GM19240 (cell line): ENCODE results near the gene APBA1.

Experiments used
- DNase-seq: peaks from one replicate; pipeline ENCODE4 v3.0.0; 2011; ENCODE audit warnings: low spot score; ENCODE audit not compliant: insufficient read length

APBA1 gene

GRCh38 chr9:69657269-69657668, 14.9 kb downstream of the APBA1 start:
- no peak for DNase-seq

DNA sequence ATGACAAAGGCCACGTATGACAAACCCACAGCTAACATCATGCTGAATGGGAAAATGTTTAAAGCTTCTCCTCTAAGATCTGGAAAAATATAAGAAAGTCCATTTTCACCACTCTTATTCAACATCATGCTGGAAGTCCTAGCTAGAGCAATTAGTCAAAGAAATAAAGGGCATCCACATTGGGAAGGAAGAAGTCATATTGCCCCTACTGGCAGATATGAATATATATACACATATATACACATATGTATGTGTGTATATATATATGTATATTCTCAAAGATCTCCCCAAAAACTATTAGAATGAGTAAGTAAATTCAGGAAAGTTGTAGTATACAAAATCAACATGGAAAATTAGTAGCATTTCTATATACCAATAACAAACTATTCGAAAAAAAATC, 17.1 kb downstream of the APBA1 start:
- no peak for DNase-seq

DNA sequence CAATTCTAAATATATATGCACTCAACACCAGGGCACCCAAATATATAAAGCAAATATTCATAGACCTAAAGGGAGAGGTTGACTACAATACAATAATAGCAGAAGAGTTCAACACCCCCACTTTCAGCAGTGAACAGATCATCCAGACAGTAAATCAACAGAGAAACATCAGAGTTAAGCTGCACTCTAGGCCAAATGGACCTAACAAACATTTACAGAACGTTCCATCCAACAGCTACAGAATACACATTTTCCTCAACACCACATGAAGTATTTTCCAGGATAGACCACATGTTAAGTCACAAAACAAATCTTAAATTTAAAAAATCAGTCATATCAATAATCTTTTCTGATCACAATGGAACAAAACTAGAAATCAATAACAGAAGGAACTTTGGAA, 18.9 kb downstream of the APBA1 start:
- DNase-seq = no peak

DNA sequence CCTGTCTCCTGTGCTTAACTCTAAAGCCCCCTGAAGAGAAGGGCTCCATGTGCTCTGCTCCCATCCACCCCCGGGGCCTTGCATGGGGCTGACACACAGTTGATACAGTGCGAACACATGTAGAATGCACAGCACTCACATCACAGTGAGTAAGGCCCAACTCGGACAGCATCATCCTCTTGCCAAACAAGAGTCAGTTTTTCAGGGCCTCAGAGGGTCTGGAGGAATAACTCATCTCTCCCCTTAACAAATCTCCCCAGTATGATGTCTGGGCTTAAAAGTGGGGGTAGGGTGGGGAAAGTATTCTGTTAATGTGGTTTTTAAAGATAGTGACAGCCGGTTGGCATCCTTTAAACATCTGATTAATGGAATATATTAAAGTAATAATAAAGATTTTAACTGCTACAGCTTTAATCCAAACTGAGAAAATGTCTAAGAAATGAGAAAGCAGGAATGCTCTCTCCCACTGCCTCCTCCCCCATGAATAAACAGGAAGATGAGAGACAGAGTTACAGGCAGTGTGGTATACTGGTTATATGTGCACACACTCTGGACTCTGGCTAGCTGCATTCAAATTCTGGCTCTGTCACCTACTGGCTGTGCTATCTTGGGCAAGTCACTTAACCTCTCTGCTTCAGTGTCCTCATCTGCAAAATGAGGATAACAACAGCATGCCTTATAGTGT, 22.5 kb downstream of the APBA1 start:
- no peak for DNase-seq

DNA sequence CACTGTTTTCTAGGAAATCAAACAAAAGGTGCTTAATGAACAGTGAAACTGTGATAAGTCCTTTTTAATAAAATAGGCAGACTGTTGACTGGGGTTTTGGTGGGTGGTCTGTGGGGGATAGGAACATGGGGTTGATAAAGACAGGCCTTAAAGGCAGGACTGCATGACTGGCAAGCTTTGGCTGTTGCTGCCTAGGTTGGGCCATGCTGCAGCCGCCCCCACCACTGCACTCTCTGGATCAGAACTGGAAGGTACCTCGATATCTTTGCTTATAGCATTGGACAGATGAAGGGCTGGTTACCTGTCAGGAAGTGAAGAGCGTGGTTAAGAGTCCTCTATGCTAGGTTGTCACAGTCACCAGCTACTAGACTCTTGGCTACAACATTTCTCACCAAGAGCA, 24.4 kb downstream of the APBA1 start:
- DNase-seq = no peak

GRCh38 chr9:69646810-69647209, 25.4 kb downstream of the APBA1 start:
- DNase-seq = no peak

GRCh38 chr9:69645488-69645887, 26.7 kb downstream of the APBA1 start:
- no peak for DNase-seq

- DNase-seq = no peak
Observed at GRCh38 chr9:69643098-69643497, 29.1 kb downstream of the APBA1 start.

DNA sequence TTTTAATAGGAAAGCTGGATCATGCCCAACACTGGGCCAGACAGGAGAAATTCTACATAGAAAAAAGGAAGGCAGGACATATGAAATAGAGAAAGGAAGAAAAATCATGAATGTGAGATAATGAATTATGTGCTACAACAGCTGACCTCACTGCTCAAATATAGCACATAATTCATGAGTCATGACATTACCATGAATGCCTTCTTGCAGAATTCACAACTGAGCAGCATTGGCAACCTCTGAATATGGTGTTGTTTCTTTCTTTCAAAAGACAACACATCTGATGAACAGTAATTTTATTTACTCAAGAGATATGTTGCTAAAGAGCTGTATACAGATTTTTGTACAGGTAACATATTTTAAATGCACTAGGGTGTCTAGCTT, 34.4 kb downstream of the APBA1 start:
- DNase-seq = no peak

DNA sequence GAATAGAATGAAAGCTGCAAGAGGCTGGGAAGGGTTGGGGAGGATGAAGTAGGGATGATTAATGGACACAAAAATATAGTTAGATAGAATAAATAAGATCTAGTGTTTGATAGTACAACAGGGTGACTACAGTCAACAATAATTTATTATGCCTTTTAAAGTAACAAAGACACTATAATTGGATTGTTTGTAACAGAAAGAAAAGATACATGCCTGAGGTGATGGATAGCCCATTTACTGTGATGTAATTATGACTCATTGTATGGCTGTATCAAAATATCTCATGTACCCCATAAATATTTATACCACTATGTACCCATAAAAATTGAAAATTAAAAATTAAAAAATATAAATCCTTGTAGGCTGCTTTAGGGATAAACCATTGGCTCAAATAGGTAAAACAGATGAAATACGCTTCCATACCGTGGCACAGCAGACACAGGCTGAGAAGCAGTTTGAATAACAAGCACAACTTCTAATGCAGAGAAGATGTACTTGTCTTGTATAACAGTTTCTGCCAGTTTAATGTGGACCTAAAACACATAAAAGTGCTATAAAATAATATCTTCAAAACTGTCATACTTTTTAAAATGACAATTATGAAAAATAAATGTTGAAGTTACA, 34.9 kb downstream of the APBA1 start:
- DNase-seq = no peak

GRCh38 chr9:69633716-69634115, 38.5 kb downstream of the APBA1 start:
- no peak for DNase-seq

DNA sequence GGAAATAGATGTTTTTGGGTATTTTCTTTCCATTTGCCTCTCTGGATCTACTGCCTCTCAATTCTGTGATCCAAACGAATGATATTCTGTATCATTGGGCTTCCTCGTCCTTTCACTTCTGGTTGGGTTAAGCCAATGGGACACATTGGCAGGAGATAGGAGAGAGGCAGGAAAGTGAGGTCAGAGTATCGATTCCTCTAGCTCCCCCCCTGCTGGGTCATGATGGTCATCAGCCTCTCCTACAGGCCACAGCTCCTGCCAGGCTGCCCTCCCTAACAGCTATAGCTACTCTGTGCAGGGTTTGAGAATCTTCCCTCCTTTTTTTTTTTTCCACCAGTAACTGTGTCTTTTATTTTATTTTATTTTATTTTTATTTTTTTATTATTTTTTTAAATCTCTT, 39.4 kb downstream of the APBA1 start:
- no peak for DNase-seq

GRCh38 chr9:69627281-69627680, 44.9 kb downstream of the APBA1 start:
- DNase-seq = no peak

GRCh38 chr9:69623276-69623675, 48.9 kb downstream of the APBA1 start:
- no peak for DNase-seq

DNA sequence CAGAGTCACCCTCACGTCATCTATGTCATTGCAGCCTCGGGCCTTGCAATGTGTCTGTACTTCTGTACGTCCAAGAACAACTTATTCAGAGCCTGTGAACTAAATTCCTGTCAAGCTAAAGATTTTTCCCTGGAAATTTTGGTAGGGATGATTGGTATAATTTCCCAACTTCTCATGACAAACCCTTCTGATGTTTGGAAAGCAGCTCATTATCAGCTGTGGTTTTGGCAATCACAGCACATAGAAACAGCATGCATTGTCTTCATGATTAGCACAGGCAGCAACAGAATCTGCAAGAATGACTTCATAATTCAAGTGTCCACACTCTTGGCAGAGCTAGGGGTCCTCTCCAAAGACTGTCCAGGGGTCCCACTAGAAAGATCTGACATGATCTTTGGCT, 49.5 kb downstream of the APBA1 start:
- no peak for DNase-seq

- DNase-seq = no peak
Observed at GRCh38 chr9:69621730-69622460, 50.3 kb downstream of the APBA1 start.

GRCh38 chr9:69620731-69621130, 51.4 kb downstream of the APBA1 start:
- DNase-seq = no peak

- DNase-seq = no peak
Observed at GRCh38 chr9:69619233-69619632, 52.9 kb downstream of the APBA1 start.

GRCh38 chr9:69617006-69617405, 55.2 kb downstream of the APBA1 start:
- DNase-seq = no peak

DNA sequence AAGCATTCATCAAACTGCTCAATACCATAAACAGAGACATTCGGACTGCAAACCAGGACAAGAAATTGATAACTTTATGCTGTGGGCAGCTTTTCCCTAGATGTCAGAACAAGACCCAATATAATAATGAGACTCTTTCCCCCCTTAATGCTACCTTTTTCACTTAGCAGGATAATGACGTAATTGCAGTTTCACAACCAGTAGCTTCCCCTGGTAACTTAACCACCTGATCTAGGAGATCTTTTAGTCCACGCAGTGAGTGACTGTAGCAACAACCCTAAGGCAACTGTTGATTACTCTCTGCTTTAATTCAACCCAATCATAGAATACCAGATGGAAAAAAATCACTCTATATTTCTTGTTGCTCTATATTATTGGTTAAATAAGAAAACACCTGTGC, 56.3 kb downstream of the APBA1 start:
- DNase-seq = no peak

DNA sequence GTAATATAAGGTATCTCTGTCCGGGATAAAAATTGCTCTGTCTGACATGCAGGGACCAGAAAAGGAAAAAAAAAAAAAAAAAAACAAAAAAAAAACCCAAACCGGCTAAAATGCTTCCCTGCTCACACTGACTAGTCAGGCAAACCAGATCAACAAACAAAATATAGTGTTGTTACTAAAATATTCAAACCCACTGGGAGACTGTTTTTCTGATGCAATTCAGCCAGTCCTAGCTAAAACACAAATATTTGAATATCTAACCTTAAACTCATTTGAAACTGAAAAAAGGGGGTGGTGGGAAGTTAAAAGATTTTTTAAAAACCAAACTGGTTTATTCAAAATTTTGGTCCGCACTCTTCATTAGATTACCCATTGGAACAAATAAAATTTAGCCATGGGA, 61.0 kb downstream of the APBA1 start:
- no peak for DNase-seq

GRCh38 chr9:69609156-69609555, 63.0 kb downstream of the APBA1 start:
- no peak for DNase-seq

GRCh38 chr9:69606089-69606488, 66.1 kb downstream of the APBA1 start:
- no peak for DNase-seq
